HG02588 (cell line): ENCODE results near the gene FABP7.
A peak's percentile ranks its signal among the peaks of the same experiment; 100 is the strongest.

Source experiments
- ATAC-seq: cut with Tn5 transposase; IDR thresholded peaks from one replicate; pipeline ENCODE4 v1.9.1; 2021; ENCODE audit warnings: mild to moderate bottlenecking, moderate library complexity; ENCODE audit not compliant: unreplicated experiment

FABP7 gene

GRCh38 chr6:122792766-122793165 is 13.2 kb downstream of the FABP7 start:
- no peak for ATAC-seq

GRCh38 chr6:122797537-122797936 is 18.0 kb downstream of the FABP7 start:
- no peak for ATAC-seq

GRCh38 chr6:122798099-122798641 is 18.7 kb downstream of the FABP7 start:
- peak; percentile 88 for ATAC-seq

GRCh38 chr6:122799140-122799745 is 19.7 kb downstream of the FABP7 start:
- no peak for ATAC-seq

DNA sequence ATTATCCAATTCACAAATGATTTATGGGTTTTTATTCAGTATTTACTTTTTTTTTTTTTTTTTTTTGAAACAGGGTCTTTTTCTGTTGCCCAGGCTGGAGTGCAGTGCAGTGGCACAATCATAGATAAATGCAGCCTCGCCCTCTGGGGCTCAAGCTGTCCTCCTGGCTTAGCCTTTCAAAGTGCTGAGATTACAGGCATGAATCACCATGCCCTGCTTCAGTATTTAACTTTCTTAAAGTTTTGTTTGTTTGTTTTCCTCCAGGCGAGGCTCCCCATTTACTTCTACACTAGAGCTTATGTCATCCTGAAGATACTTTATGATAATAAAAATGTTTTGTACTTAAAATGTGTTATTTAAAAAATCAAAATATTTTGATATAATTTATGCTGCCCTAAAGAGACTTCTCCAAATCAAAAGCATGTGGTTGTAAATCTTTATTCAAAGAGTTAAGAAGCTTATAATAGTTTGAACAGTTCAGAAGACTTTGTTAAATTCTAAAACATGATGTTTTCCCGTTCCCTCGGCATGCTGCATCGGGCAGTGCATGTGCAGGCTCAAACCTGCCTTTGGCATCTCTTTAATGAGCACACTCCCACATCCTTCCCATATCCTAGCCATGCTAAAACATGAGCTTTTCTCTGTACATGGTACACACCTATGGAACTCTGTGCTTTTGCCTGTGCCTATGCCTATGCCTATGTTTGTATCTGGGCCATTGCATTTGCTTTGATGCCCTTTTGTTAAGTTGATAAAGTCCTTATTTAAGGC is 20.6 kb downstream of the FABP7 start:
- ATAC-seq = no peak

DNA sequence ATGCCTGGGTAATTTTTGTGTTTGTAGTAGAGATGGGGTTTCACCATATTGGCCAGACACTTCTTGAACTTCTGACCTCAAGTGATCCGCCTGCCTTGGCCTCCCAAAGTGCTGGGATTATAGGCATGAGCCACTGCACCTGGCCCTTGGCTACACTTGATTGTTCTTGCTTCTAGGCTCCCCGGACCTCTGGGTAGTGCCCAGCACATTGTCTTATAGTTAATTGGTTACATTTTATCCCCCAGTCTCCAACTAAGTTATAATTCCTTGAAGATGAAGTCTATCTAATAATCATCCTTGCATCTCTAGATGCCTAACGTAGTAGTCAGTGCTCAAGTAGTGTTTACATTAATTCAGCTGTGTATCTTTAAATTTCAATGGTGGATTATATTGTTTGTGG is 21.4 kb downstream of the FABP7 start:
- ATAC-seq = no peak

DNA sequence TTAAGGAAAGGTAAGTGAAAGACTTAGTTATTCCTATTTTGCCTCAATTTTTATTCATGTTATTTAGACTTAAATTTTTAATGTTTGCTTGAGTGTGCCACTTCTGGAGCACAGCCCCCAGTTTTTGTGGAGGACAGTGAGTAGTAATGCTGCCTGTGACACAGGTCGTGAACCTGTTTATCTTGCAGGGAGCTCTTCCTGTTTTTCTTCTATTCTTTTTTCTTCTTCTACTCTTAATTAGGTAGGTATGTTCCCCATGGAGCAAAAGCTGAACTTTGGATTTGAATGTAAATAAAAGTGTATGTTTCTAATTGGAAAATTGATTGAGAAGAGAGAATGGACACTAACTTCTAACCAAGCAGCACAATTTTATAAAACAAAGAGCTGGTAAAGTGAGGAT is 21.9 kb downstream of the FABP7 start:
- no peak for ATAC-seq

DNA sequence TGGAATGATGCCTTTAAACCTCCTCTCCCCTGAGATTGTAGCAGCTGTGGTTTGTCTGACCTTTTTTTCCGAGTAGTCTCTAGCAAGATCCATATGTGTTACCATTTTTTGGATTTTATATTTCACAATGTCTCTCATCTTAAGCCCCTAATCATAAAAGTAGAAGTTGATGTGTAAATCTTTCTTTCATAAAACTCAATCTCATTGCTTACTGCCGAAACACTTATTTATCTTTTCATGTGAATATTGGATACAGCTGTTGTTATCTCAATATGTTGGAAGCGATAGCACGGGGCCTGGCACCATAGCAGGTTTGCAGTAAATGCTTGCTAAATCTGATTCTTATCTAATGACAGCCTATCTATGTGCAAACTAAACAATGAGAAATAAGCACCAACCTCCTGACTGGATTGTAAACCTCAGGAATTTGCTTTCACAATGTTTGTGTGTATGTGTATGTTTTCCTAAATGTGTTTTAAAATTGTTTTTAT is 23.7 kb downstream of the FABP7 start:
- no peak for ATAC-seq

- ATAC-seq = no peak
Measured at GRCh38 chr6:122804962-122805485, 25.5 kb downstream of the FABP7 start.

DNA sequence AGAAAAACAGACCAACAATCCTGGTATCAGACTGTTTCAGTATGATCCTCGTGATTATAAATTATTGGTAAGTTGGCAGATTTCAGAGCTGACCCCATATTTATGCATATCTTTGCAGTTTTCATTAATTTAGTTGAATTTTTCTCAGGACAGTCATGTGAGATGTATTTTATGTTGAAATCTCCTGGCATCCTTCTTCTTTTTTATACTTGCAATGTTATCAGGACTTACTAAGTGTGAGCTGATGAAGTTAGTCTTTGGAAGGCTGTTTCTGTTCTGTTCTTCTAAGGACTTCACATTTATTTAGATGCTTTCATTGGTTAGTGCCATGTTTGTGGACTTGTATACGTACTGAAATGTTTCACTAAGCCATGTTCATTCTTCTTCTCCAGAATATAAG is 26.8 kb downstream of the FABP7 start:
- ATAC-seq = no peak

- no peak for ATAC-seq
Measured at GRCh38 chr6:122808121-122808885, 28.8 kb downstream of the FABP7 start.

DNA sequence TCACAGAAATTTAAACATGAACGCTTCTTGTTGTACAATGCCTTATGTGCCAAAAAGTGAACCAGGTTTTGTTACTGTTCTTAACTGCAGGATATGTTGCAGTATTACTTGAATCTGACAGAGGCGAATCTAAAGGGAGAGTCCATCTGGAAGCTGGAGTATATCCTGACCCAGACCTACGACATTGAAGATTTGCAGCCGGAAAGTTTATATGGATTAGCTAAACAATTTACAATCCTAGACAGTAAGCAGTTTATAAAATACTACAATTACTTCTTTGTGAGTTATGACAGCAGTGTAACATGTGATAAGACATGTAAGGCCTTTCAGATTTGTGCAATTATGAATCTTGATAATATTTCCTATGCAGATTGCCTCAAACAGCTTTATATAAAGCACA is 29.5 kb downstream of the FABP7 start:
- ATAC-seq = no peak

DNA sequence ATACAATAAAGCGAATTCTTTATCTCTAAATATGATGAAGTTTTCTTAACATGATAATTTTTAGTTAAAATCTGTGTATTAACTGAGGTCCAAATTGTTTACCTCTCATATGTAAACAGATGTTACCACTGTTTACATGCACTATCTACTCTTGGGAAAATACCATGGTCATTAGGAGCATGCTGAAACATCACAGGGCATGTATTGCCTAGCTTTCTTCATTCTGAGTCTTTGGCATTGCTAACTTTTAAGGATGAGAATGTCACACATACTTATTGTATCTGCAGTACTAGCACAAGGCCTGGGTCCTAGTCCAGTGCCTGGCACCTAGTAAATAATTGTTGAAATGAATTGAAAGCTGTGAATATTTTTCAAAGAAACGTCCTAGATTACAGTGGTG is 30.2 kb downstream of the FABP7 start:
- no peak for ATAC-seq

GRCh38 chr6:122810189-122810588 is 30.7 kb downstream of the FABP7 start:
- no peak for ATAC-seq

DNA sequence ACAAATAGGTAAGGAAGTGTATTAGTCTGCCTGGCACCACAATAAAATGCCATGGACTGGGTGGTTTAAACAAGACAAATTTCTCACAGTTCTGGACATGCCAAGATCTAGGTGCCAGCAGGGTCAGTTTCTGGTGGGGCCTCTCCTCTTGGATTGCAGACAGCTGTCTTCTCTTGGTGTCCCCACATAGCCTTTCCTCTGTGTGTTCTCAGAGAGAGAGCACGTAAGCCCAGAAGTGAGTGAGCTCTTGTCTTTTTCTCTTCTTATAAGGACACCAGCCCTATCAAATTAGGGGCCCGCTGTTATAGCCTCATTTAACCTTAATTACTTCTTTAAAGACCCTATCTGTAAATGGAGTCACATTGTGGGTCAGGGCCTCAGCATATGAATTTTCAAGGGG is 37.8 kb downstream of the FABP7 start:
- ATAC-seq = no peak

GRCh38 chr6:122817766-122818165 is 38.2 kb downstream of the FABP7 start:
- ATAC-seq = no peak

- ATAC-seq = no peak
Measured at GRCh38 chr6:122818866-122819265, 39.4 kb downstream of the FABP7 start.

DNA sequence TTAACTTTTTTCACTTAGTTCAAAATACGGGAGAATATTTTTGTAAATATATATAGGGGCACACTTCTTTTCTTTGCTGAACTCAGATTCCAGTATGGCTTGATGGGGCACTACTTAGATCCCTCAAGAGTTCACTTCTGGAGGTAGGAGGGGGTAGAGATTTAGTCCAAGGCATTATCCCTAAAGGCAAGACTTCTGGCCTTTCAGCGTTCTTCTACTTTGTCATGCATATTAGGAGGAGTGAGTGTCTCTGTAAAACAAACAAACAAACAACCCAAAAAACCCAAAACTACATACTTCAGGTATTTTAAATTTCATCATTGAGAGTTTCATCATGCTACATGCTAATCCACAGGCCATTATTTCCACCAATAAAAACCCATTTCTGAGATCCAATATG is 41.6 kb downstream of the FABP7 start:
- ATAC-seq = no peak

- ATAC-seq = no peak
Measured at GRCh38 chr6:122825163-122825562, 45.6 kb downstream of the FABP7 start.

- no peak for ATAC-seq
Measured at GRCh38 chr6:122829456-122829855, 49.9 kb downstream of the FABP7 start.

DNA sequence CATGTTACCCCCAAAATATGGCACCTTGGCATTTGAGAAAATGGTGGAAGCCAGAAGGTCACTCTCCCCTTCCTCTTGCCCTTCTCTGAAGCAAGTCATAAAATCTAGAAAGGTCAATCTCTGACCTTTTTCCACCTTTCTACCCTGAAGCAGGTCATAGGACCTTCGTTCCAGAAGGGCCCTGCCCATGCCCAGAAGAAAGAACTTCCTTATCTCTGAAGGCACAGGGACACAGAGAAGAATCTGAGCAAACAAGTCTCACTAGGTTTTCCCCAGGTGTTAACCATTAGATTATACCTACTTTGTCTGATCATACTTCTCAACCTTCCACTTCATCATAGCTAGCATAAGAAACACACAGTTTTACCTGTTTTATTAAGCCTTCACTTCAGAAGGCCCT is 52.0 kb downstream of the FABP7 start:
- no peak for ATAC-seq
